Lung (tissue), 12 donors: Measurements from ENCODE around the gene VTA1. TPM values are rescaled to one million over a fixed set of nuclear protein-coding genes. Genes with fewer than 3 reads are reported as not detected.
"Not testable (repeated sequence)": the region's sequence is repeated elsewhere in the genome, so short reads cannot be mapped to it uniquely, and the experiment has no call there.

Experiments
- ATAC-seq: fragments of 200-7000 bp; cut with Tn5 transposase; one replicate; pipeline ENCODE4 v1.9.1; 2020; ENCODE audit warnings: moderate number of reproducible peaks; ENCODE audit not compliant: insufficient read depth, low FRiP score
- DNase-seq, 3 donors: peaks; one replicate each; pipeline ENCODE4 v3.0.0-alpha.2; 2013 to 2017
- H3K27ac ChIP-seq, 2 donors: one replicate each; pipeline ENCODE4 v1.5.1; 2013; ENCODE audit warnings: mild to moderate bottlenecking in 2 of 2, moderate library complexity in 2 of 2, control low read depth in 1 of 2, inconsistent platforms in 1 of 2, low read depth in 1 of 2, low read length in 1 of 2
- H3K27me3 ChIP-seq, 3 donors: one replicate each; pipeline ENCODE4 v1.5.1; 2013; ENCODE audit warnings: low read length in 2 of 3; ENCODE audit not compliant: control insufficient read depth in 3 of 3, insufficient read depth in 3 of 3
- H3K36me3 ChIP-seq, 4 donors: one replicate each; pipeline ENCODE4 v1.5.1; 2013; ENCODE audit warnings: low read length in 4 of 4, mild to moderate bottlenecking in 1 of 4, moderate library complexity in 1 of 4; ENCODE audit not compliant: control insufficient read depth in 4 of 4, insufficient read depth in 4 of 4
- H3K4me1 ChIP-seq, 5 donors: one replicate each; pipeline ENCODE4 v1.5.1; 2013; ENCODE audit warnings: low read length in 5 of 5, mild to moderate bottlenecking in 2 of 5, moderate library complexity in 1 of 5; ENCODE audit not compliant: control insufficient read depth in 5 of 5, insufficient read depth in 5 of 5
- H3K4me3 ChIP-seq: one replicate; pipeline ENCODE4 v1.5.1; 2013; ENCODE audit warnings: mild to moderate bottlenecking, control low read depth, moderate library complexity
- H3K9ac ChIP-seq, 2 donors: one replicate each; pipeline ENCODE4 v1.5.1; 2013; ENCODE audit warnings: low read length in 2 of 2, control low read depth in 1 of 2; ENCODE audit not compliant: insufficient read depth in 1 of 2
- H3K9me3 ChIP-seq, 4 donors: one replicate each; pipeline ENCODE4 v1.5.1; 2013; ENCODE audit warnings: low read length in 3 of 4, mild to moderate bottlenecking in 1 of 4, moderate library complexity in 1 of 4; ENCODE audit not compliant: control insufficient read depth in 4 of 4, insufficient read depth in 3 of 4
- CTCF ChIP-seq: IDR thresholded peaks from 2 replicates; pipeline ENCODE4 v1.5.1; 2012; ENCODE audit warnings: mild to moderate bottlenecking; ENCODE audit errors: control extremely low read depth, extremely low read depth
- WGBS, 2 donors: extraction: QIAGEN DNeasy Blood & Tissue Kit; methylation state at CpG; one replicate each; pipeline ENCODE4 v1.1.7; 2013; 5-methylcytosine and 5-hydroxymethylcytosine counted together
- polyA plus RNA-seq, 2 donors: library from polyadenylated mRNA; stranded (reverse); fragments of 200-250 nt; gene quantifications; one replicate each; pipeline ENCODE4 v1.2.1, GENCODE V29; 2013
- total RNA-seq, 2 donors: library from RNA; depleted of rRNA in 1 of 2; stranded (reverse); fragments of >200 nt in 1 of 2; gene quantifications; one replicate each; pipeline ENCODE4 v1.2.1, GENCODE V29; 2014 to 2021
- donor health status: control.
- donor health status: control.
- donor health status: Bipolar disorder and iron deficiency.
- donor health status: healthy.
- donor health status: DM: yes; HTN: yes; CAD: no.

Gene VTA1
- total and polyA plus RNA-seq, 4 donors = 15.2 to 61.9 (median 29.3) TPM

- H3K27ac ChIP-seq = no peak overlapping the region
- peaks cover 0 to 9% (median 5%) of the 10 kb centered on the region in 5 donors for H3K4me1 ChIP-seq
- H3K27me3 ChIP-seq = no peaks in the 10 kb centered on the region
- H3K4me3 ChIP-seq = no peak overlapping the region
- DNase-seq (no peak), ATAC-seq (no peak)
- H3K9me3 ChIP-seq = peaks cover 0 to 2% (median 0%) of the 10 kb centered on the region in 4 donors
- WGBS, 2 donors = 92 to 97% methylated on average over 1 of the region's 1 CpG
- no peak for TF ChIP-seq CTCF
- peaks cover 0 to 5% (median 0%) of the 10 kb centered on the region in 4 donors for H3K36me3 ChIP-seq
- H3K9ac ChIP-seq = no peak overlapping the region
Observed at GRCh38 chr6:142183351-142183750, 36.3 kb downstream of the VTA1 start.

GRCh38 chr6:142184307-142184706, 37.2 kb downstream of the VTA1 start:
- DNase-seq (no peak), ATAC-seq (peak; percentile 75)
- Histone ChIP-seq H3K27ac (no peak overlapping the region), H3K9me3 (no peaks in the 10 kb centered on the region), H3K27me3 (no peaks in the 10 kb centered on the region), H3K4me1 (peaks cover 0 to 9% (median 6%) of the 10 kb centered on the region in 5 donors), H3K36me3 (peaks cover 0 to 5% (median 0%) of the 10 kb centered on the region in 4 donors), H3K4me3 (no peak overlapping the region), H3K9ac (no peak overlapping the region)
- no peak for TF ChIP-seq CTCF
- 70 to 71% methylated on average over 2 of the region's 2 CpGs for WGBS, 2 donors

GRCh38 chr6:142185641-142186040, 38.6 kb downstream of the VTA1 start:
- Histone ChIP-seq H3K4me3 (no peak overlapping the region), H3K27ac (no peak overlapping the region), H3K9ac (no peak overlapping the region), H3K36me3 (peaks cover 0 to 5% (median under 1%) of the 10 kb centered on the region in 4 donors), H3K27me3 (no peaks in the 10 kb centered on the region), H3K4me1 (peaks cover 0 to 10% (median 6%) of the 10 kb centered on the region in 5 donors), H3K9me3 (no peaks in the 10 kb centered on the region)
- ATAC-seq (no peak), DNase-seq (no peak)
- 43 to 75% methylated on average over 1 of the region's 1 CpG for WGBS, 2 donors
- TF ChIP-seq CTCF = no peak

- peak; percentile 42 to 68 (median 64) for DNase-seq
- ATAC-seq = no peak
- TF ChIP-seq CTCF = no peak
- H3K9ac ChIP-seq = no peak overlapping the region
- peaks cover 0 to 5% (median under 1%) of the 10 kb centered on the region in 4 donors for H3K36me3 ChIP-seq
- H3K9me3 ChIP-seq = no peaks in the 10 kb centered on the region
- WGBS, 2 donors = 48 to 61% methylated on average over 1 of the region's 1 CpG
- no peak overlapping the region for H3K4me3 ChIP-seq
- peaks cover 0 to 10% (median 6%) of the 10 kb centered on the region in 5 donors for H3K4me1 ChIP-seq
- H3K27ac ChIP-seq = peak overlapping the region in 1 of 2 donors; percentile 16
- no peaks in the 10 kb centered on the region for H3K27me3 ChIP-seq
Observed at GRCh38 chr6:142187209-142187608, 40.1 kb downstream of the VTA1 start.

- not testable (repeated sequence) for DNase-seq, H3K4me3 ChIP-seq, H3K27ac ChIP-seq, ATAC-seq, H3K27me3 ChIP-seq, H3K9ac ChIP-seq, H3K9me3 ChIP-seq, H3K36me3 ChIP-seq, H3K4me1 ChIP-seq
- 97 to 98% methylated on average over 8 of the region's 8 CpGs for WGBS, 2 donors
Observed at GRCh38 chr6:142188341-142188740, 41.3 kb downstream of the VTA1 start.
